ENCODE data around the gene GLRX.
"Not testable (repeated sequence)": the region's sequence is repeated elsewhere in the genome, so short reads cannot be mapped to it uniquely, and the experiment has no call there.

GLRX gene

DNA sequence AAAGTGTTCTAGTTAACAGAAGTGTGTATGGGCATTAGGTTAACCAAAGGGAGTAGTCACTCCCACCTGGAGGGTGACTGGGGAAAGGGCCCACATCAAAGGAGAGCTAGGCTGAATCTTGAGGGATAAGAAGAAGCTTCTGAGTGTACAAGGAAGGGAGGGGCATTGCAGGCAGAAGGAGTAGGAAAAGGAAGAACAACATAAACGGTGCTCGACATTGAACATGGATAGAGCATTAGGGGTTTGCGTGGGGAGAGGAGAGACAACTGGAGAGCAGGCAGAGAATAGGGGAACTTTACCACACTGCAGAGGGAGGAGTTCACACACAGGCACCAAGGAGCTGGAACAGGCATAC is 5.3 kb upstream of the GLRX start:
- no peak for DNase-seq (ENCODE audit: low read depth in 2 of 2, low spot score in 1 of 2)

DNA sequence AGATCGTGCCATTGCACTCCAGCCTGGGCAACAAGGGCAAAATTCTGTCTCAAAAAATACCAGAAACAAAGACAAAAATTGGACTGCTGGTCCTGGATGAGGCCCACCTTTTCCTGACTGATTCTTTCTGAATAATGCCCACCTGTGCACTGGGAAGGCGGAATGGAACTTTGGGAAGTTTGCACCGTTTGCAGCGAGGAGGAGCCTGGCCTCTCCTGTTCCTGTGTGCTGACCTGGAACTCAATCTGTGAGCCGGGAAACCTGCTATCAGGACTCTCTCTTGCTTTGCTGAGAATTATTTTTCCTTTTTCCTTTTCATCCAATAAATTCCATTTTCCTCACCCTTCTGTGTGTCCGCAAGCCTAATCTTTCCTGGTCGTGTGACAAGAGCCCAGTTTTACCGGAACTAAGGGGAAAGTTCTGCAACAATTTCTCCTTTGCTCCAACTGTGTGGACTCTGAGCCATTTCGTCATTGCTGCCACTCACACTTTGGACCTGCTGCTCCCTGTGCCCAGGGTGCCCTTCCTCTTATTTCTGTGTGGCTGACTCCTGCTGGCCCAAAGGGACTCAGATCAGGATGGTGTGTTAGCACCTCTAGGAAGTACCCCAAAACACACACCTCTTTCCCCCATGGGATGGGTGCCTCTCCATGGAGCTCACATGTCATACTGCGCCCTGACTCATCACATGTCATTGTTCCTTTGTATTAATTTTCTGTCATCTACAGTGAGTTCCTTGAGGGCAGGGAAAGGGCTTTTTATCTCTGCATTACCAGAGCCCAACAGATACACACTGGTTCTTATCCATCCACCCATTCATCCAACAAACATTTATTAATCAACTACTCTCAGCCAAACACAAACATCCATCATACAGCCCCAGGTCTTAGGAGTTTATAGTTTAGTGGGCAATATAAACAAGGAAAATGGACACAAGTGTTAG is 4.7 kb upstream of the GLRX start:
- no peak for DNase-seq (ENCODE audit: low read depth in 2 of 2, low spot score in 1 of 2)

DNA sequence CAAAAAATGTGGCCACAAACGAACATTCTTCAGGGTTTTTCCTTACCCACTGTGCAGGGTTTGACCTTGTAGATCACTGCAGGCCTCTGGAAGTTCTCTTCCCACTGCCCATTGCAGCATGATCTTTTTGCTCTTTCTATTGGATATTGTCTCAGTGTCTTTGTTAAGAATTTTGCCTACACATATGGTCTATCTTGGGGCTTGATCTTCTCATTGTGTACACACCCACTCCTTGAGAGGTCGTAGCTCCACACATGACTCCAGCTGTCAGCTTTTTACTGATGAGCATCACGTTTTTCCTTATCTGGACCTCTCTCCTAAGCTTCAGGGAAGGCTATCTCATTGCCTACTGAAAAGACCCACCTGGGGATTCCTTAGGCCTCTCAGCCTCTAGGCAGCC is 3.0 kb upstream of the GLRX start:
- DNase-seq (ENCODE audit: low read depth in 2 of 2, low spot score in 1 of 2): no peak

DNA sequence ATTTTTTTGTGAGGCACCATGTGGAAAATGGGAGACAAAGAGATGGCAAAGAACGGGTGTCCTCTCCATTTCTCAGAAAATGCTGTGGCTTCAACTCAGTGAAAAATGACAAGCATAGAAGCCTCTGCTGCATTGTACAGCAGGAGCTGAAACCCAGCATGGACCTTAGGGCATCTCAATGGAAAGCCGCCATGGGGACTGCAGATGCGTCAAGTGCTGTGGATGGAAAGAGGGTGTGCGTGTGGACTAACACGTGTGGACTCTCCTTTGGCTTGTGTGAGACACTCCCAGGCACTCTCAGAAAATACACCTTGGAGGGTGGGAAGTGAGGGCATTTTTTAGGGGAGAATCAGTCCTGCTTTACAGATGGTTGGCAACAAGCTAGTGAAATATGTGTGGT is 2.2 kb upstream of the GLRX start:
- DNase-seq (ENCODE audit: low read depth in 2 of 2, low spot score in 1 of 2): no peak

DNA sequence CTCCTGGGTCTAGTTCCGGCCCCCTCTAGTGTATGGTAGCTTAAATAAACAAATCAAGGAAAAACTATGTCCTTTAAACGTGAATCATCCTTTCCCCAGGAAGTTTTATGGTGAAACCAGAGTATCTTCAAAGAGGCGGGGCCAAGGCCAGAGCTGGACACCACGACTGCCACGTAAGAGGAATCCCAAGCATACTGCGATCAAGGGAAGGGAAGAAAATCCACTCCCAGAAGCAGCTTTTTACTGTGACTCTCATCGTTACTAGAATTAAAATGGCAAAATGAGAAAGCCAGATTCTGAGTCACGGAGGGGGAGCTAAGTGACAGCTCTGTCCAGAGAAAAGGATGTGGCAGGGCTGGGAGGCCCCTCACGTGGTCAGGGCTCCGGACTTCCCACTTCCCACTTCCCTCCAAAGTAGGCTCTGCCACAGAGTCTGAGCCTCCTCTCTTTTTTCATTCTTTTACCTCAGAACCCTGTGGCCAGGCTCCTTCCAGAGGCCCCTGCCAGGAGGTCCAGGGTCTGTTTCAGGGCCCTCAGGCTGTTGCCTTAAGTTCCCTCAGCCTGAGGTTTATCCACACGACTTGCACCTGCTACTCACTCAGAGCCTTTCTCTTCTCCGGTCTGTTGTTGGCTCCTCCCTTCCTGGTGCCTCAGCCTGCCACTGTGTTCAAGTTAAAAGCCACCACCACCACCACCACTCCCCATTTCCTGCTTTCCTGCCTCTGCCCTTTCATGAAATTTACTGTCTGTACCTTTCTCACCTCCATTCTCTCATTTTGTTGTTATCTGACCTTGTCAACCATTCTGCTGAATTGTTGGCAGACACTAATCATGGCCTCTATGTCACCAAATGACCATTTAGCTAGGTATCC is 1.4 kb upstream of the GLRX start:
- DNase-seq (ENCODE audit: low read depth in 2 of 2, low spot score in 1 of 2): no peak

DNA sequence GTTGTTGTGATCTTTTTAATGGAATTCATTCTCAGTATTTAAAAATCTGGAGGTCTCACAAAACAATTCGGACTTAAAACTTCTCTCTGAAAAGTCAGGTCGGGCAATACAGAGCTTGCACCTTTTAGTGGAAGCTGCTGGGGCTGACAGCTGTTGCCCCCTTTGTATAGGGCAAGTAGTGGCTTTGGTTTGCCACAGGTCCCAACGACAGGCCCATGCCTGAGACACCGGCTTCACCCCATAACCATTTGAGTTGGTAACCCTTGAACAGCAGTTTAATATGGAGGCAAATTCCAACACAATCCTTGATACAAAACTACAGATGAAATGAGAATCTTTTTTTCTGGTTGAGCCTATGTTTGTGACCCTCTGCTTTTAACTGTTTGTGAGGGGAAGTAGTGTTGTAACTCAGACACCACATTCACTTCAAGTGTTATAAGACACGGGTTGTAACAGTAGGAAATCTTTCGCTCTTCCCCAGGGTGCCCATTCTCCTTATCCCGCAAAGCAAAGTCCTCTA is 752 bp upstream of the GLRX start:
- no peak for DNase-seq (ENCODE audit: low read depth in 2 of 2, low spot score in 1 of 2)

DNA sequence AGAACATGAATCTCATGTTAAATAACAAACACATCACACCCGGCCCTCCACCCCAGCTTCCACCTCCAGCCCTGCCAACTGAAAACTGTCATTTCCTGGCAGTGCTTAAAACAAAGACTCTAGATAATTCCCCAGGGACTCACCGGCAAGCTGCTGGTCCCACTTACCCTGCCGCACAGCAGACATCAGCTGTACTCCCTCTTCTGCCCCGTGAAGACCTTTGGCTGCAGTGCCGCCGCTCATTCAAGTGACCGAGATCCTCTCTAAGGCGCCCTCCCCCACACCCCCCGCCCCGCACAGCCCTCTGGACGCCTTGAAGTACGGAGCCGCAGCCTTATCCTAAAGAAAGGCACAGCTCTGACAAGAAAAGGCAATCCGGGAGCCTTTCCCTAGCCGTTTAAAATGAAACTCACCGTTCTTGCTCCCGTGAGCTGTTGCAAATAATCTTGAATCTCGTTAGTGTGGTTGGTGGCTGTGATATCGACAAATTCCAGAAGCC is 434 bp downstream of the GLRX start:
- no peak for DNase-seq (ENCODE audit: low read depth in 2 of 2, low spot score in 1 of 2)

DNA sequence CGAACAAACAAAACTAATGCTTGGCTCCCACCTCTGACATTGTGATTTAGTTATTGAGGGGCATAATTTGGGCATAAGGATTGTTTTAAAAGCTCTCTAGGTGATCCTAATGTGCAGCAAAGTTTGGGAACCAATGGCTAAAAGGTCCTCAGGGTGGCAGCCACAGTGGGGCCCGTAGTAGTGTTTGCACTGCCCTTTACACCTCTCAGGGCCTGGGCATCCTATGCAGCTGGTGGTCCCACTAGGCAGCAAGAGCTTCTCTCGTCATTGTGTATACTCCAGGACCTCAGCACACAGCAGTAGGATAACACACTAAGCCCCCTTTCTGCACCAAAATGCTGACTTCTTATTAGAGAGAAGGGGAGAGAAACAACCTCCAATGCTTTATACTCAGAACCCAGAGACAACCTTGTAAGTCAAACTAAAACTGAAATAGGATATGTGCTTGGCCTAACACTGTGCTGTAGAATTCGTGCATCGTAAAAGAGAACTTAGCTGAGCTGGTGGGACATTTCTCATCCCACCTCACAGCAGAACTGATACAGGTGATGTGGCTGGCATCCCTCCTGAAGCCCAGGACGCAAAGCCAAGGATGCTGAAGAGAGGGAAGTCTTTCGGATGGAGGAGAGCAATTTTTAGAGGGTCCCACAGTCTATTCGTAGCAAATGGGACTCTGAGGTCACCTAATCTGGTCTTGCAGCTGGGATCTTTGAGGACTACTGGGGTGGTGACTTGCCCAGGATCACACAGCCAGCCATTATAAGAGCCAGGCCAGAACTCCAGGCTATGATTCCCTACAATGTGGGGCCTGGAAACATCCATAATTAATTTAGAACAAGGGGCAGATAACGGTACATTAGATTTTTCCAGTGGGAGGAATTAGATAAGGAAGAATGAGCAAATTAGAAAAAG is 1.2 kb downstream of the GLRX start:
- DNase-seq (ENCODE audit: low read depth in 2 of 2, low spot score in 1 of 2): no peak

DNA sequence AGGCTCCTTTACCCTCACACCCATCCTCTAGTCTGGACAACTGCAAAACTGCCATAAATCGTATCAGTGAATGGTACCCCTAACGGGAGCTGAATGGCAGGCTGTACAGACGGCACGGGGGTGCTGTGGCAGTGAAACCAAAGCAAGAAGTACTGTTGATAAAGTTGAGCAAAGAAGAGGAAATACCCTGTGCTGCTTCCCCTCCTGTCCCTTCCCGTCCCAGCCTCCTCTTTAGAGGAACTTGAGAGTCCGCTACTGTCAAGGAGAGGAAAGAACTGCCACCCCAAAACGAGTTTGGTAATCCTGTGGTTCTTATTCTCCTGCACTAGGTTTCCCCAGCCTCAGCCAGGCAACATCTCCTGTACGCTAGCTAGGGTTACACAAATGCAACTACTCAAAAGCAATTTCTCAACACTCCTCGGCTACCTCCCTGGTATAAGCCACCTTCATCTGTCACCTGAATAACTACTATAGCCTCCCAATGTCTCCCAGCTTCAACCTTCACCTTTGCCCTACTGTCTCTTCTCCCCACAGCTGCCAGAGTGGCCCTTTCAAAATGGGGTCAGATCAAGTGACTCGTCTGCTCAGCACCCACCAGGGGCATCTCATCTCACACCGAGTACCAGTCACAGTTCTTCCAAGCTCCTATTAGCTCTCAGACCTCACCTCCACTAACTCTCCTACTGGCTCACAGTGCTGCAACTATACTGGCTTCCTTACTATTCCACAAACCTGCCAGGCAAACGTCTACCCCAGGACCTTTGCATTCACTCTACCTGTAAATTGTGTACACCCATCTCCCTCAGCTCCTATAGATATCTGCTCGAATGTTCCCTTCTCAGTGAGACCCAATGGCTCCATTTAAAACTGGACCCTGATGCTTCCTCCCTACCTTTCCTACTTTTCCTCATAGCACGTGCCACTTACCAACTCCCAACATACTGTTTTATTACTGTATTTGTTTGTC is 4.1 kb downstream of the GLRX start:
- no peak for DNase-seq (ENCODE audit: low read depth in 2 of 2, low spot score in 1 of 2)

DNA sequence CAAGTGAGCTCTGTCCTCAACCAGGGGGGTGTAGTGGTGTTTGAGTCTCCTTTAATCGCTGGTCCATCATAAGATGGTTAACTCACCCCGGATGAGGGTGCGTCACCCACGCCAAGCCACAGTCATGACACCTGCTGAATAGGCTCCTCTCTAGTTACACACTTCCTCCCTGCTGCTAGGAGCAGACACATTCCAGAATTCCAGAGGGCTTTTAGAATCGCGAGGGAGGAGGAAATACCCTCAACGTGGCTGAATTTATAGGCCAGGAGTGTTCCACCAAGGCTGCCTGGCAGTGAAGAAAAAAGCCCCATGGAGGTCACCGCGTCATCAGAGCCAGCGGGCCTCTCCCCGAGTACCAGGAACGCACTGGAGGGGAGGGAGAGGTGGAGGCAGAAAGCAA is 5.1 kb downstream of the GLRX start:
- DNase-seq (ENCODE audit: low read depth in 2 of 2, low spot score in 1 of 2): no peak

DNA sequence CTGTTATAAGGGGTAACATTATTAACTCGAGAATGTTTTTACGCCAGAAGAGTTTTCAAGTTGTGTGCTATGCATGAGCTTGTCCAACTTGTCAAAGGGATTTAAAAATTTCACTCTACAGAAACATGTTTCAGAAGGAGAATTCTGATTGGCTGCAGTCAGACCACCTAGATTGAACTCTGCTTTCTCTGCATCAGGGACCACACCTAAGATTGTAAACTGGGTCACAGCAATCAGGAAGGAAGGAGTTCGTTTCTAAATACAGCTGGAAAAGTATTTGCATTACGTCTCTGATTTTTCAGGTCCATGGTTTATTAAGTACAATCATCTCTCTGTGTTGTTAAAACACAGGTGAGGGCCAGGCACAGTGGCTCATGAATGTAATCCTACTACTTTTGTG is 5.8 kb downstream of the GLRX start:
- DNase-seq (ENCODE audit: low read depth in 2 of 2, low spot score in 1 of 2): no peak

DNA sequence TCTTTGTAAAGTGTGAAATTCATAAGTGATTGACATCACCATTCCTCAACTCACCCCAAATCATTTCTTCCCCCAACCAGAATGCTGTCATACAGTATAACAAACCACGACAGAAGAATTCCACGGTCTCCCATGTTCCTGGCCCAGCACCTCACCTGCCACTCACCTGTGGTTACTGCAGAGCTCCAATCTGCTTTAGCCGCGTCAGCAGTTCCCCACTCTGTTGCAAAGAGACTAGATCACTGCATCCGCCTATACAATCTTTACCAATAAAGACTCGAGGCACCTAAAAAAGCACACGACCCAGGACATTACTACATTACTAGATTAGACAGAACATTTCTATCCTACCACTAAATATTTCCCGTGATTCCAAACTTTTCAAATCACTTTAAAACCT is 6.2 kb downstream of the GLRX start:
- DNase-seq (ENCODE audit: low read depth in 2 of 2, low spot score in 1 of 2): no peak

DNA sequence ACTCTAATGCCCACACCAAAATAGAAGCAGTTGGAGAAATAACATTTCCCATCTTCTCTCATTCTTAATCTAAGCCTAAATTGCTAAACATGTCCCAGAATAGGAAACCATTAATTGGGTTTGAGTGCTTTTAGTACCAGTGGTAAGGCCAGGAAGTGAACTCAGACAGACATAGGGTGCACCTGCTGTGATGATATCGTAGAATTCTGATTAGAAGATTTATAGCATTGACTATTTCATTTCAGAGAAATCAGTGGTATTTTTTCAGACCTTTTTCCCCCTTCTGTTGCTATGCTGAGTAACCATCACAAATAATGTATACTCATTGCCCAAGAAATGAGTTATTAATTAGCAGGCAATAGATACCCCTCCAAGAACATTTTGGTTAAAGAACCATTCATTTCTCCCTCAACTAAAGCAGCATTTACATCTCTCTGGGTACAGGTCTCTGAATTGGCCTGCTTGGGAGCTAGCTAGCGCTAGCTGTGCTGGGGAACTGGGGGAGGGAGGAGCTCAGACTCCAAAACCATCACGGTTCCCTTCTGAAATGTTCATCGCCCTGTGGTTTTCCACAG is 7.3 kb downstream of the GLRX start:
- no peak for DNase-seq (ENCODE audit: low read depth in 2 of 2, low spot score in 1 of 2)

DNA sequence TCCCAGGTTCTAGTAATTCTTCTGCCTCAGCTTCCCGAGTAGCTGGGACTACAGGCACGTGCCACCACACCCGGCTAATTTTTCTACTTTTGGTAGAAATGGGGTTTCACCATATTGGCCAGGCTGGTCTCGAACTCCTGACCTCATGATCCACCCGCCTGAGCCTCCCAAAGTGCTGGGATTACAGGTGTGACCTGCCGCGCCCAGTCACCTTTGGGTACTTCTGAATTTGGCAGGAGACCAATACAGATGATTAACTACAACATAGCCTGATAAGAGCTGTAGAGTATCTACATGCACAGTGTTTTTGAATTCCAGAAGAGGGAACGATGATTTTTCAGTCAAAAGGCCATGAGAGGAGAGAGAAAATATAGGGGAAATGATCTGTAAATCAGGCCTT is 9.5 kb downstream of the GLRX start:
- DNase-seq (ENCODE audit: low read depth in 2 of 2, low spot score in 1 of 2): not testable (repeated sequence)

DNA sequence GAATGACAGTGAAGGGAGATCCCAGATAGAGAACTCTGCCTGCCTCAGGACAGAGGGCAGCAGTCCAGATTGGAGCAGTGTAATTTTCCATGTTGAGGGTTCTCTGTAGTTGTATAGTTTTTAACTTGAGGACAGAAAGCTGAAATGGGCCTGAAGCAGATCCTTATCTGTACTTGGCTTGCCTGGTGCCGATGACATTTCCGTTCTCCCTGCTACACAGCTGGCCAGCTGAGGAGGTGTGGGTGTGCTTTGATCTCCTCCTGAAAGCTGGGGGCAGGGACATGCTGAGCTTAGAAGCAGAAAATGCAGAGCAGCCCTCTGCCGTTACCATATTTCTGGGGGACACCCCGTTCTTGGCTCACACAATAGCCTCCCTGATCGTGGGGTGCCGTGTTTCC is 10.5 kb downstream of the GLRX start:
- DNase-seq (ENCODE audit: low read depth in 2 of 2, low spot score in 1 of 2): no peak

DNA sequence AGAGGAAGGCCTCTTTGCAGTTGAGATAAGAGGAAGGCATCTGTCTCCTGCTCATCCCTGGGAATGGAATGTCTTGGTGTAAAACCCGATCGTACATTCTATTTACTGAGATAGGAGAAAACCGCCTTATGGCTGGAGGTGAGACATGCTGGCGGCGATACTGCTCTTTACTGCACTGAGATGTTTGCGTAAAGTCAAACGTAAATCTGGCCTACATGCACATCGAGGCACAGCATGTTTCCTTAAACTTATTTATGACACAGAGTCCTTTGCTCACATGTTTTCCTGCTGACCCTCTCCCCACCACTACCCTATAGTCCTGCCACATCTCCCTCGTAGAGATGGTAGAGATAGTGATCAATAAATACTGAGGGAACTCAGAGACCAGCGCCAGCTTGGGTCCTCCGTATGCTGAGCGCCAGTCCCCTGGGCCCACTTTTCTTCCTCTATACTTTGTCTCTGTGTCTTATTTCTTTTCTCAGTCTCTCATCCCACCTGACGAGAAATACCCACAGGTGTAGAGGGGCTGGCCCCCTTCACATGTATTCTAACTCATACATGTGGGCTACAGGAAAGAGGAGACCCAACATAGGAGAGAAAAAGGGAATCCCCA is 11.0 kb downstream of the GLRX start:
- DNase-seq (ENCODE audit: low read depth in 2 of 2, low spot score in 1 of 2): not testable (repeated sequence)

DNA sequence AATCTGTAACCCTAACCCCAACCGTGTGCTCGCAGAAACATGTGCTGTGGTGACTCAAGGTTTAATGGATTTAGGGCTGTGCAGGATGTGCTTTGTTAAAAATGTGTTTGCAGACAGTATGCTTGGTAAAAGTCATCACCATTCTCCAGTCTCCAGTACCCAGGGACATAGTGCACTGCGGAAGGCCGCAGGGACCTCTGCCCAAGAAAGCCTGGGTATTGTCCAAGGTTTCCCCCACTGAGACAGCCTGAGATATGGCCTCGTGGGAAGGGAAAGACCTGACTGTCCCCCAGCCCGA is 11.5 kb downstream of the GLRX start:
- DNase-seq (ENCODE audit: low read depth in 2 of 2, low spot score in 1 of 2): not testable (repeated sequence)

DNA sequence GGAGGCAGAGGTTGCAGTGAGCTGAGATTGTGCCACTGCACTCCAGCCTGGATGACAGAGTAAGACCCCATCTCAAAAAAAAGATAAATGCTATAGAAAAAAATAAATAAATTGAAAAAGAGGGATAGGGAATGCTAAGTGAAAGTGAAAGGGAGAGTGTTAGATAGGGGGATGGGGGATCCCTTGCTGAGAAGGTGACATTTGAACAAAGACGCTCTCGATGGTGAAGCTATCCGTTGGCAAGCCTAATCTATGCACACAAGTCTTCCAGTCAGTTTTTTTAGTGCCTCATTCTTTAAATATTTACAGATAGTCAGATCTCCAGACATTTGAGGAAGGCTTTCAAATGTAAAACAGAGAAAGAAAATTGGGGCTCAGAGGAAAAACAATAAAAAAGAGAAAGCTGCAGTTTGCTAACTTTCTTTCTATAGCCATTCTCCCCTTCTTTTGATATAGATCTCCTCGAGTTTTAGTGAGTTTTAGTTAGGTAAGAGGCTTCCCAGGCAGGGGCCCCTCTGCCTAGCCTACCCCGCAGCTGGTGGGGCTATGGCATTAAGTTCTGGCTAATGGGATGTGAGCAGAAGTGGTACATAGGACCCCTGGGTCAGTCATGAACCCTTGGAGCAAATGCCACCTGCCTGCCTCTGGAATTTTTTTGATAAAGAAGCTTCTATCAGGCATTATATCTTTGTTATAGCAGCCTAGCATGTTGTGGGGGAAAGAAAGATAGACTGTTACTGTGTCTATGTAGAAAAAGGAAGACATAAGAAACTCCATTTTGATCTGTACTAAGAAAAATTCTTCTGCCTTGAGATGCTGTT is 12.0 kb downstream of the GLRX start:
- DNase-seq (ENCODE audit: low read depth in 2 of 2, low spot score in 1 of 2): no peak

Data from stimulated activated CD8-positive, alpha-beta memory T cell treated with anti-CD3 and anti-CD28 coated beads, Interleukin-4, amount 100 ng/mL, for 1 hour (primary cell).